ENCODE measurements around the gene PPM1B. TPM values are rescaled to one million over a fixed set of nuclear protein-coding genes. Genes with fewer than 3 reads are reported as not detected.
"Not testable (repeated sequence)": the region's sequence is repeated elsewhere in the genome, so short reads cannot be mapped to it uniquely, and the experiment has no call there.

Gene PPM1B
- total and polyA plus RNA-seq, 2 experiments from 2014 or later: 54.8 to 81.2 TPM

- Histone ChIP-seq H3K36me3 (no peaks in the 10 kb centered on the region), H3K4me3 (no peak overlapping the region), H3K27me3 (no peaks in the 10 kb centered on the region), H3K27ac (no peak overlapping the region), H3K9me3 (ENCODE audit: low read depth) (no peaks in the 10 kb centered on the region), H3K4me1 (ENCODE audit: low read depth) (no peaks in the 10 kb centered on the region)
- no peak for DNase-seq (ENCODE audit: low read depth in 1 of 2, low spot score in 1 of 2)
- no peak for TF ChIP-seq CTCF (IDR thresholded peaks at IDR 0.05; ENCODE audit: low read depth, low read length)
Observed at GRCh38 chr2:44200011-44200410, 31.3 kb downstream of the PPM1B start.

- Histone ChIP-seq H3K27me3 (no peaks in the 10 kb centered on the region), H3K9me3 (ENCODE audit: low read depth) (no peaks in the 10 kb centered on the region), H3K36me3 (no peaks in the 10 kb centered on the region), H3K27ac (no peak overlapping the region), H3K4me3 (no peak overlapping the region), H3K4me1 (ENCODE audit: low read depth) (no peaks in the 10 kb centered on the region)
- TF ChIP-seq CTCF (IDR thresholded peaks at IDR 0.05; ENCODE audit: low read depth, low read length): no peak
- no peak for DNase-seq (ENCODE audit: low read depth in 1 of 2, low spot score in 1 of 2)
Observed at GRCh38 chr2:44200759-44201158, 32.1 kb downstream of the PPM1B start.

- Histone ChIP-seq H3K9me3 (ENCODE audit: low read depth) (no peaks in the 10 kb centered on the region), H3K4me1 (ENCODE audit: low read depth) (no peaks in the 10 kb centered on the region), H3K4me3 (no peak overlapping the region), H3K27me3 (no peaks in the 10 kb centered on the region), H3K27ac (no peak overlapping the region), H3K36me3 (no peaks in the 10 kb centered on the region)
- TF ChIP-seq CTCF (IDR thresholded peaks at IDR 0.05; ENCODE audit: low read depth, low read length): no peak
- DNase-seq (ENCODE audit: low read depth in 1 of 2, low spot score in 1 of 2): peak in 1 of 2 donors; percentile 4
Observed at GRCh38 chr2:44201648-44202165, 33.0 kb downstream of the PPM1B start.

- no peak for TF ChIP-seq CTCF (IDR thresholded peaks at IDR 0.05; ENCODE audit: low read depth, low read length)
- no peak overlapping the region for H3K27ac ChIP-seq
- H3K27me3 ChIP-seq: no peaks in the 10 kb centered on the region
- no peak overlapping the region for H3K4me3 ChIP-seq
- H3K36me3 ChIP-seq: no peaks in the 10 kb centered on the region
- H3K9me3 ChIP-seq (ENCODE audit: low read depth): no peaks in the 10 kb centered on the region
- DNase-seq (ENCODE audit: low read depth in 1 of 2, low spot score in 1 of 2): no peak
- H3K4me1 ChIP-seq (ENCODE audit: low read depth): no peaks in the 10 kb centered on the region
Observed at GRCh38 chr2:44203542-44203941, 34.9 kb downstream of the PPM1B start.

- TF ChIP-seq CTCF (IDR thresholded peaks at IDR 0.05; ENCODE audit: low read depth, low read length): no peak
- no peak overlapping the region for H3K27ac ChIP-seq
- no peaks in the 10 kb centered on the region for H3K36me3 ChIP-seq
- no peaks in the 10 kb centered on the region for H3K4me1 ChIP-seq (ENCODE audit: low read depth)
- H3K4me3 ChIP-seq: no peak overlapping the region
- no peaks in the 10 kb centered on the region for H3K9me3 ChIP-seq (ENCODE audit: low read depth)
- no peak for DNase-seq (ENCODE audit: low read depth in 1 of 2, low spot score in 1 of 2)
- no peaks in the 10 kb centered on the region for H3K27me3 ChIP-seq
Observed at GRCh38 chr2:44205169-44205568, 36.5 kb downstream of the PPM1B start.

- Histone ChIP-seq H3K27me3 (no peaks in the 10 kb centered on the region), H3K27ac (no peak overlapping the region), H3K9me3 (ENCODE audit: low read depth) (no peaks in the 10 kb centered on the region), H3K4me3 (no peak overlapping the region), H3K36me3 (no peaks in the 10 kb centered on the region), H3K4me1 (ENCODE audit: low read depth) (no peaks in the 10 kb centered on the region)
- no peak for DNase-seq (ENCODE audit: low read depth in 1 of 2, low spot score in 1 of 2)
- no peak for TF ChIP-seq CTCF (IDR thresholded peaks at IDR 0.05; ENCODE audit: low read depth, low read length)
Observed at GRCh38 chr2:44207102-44207501, 38.4 kb downstream of the PPM1B start.

GRCh38 chr2:44207648-44208047 lies 39.0 kb downstream of the PPM1B start:
- not testable (repeated sequence) for H3K27ac ChIP-seq; H3K36me3 ChIP-seq; DNase-seq (ENCODE audit: low read depth in 1 of 2, low spot score in 1 of 2); H3K27me3 ChIP-seq; H3K4me1 ChIP-seq (ENCODE audit: low read depth); H3K4me3 ChIP-seq; H3K9me3 ChIP-seq (ENCODE audit: low read depth)
